ENCODE data around the gene IRS2.
"Not testable (repeated sequence)": the region's sequence is repeated elsewhere in the genome, so short reads cannot be mapped to it uniquely, and the experiment has no call there.

Gene IRS2

GRCh38 chr13:109786457-109787134 lies at the start of gene IRS2:
Gene IRS2 (minus strand): TSS chr13:109786583. CDS start chr13:109786053, 530 bp downstream.
- DNase-seq (ENCODE audit: low read depth in 2 of 2), result peak; percentile 75 to 87

- no peak for DNase-seq (ENCODE audit: low read depth in 2 of 2)
These were observed 48.8 kb upstream of the IRS2 start for GRCh38 chr13:109834973-109835720.

- no peak for DNase-seq (ENCODE audit: low read depth in 2 of 2)
These were observed 47.6 kb upstream of the IRS2 start for GRCh38 chr13:109833940-109834339.

GRCh38 chr13:109833071-109833470 lies 46.7 kb upstream of the IRS2 start:
- DNase-seq (ENCODE audit: low read depth in 2 of 2), result no peak

GRCh38 chr13:109828591-109829316 lies 42.4 kb upstream of the IRS2 start:
- DNase-seq (ENCODE audit: low read depth in 2 of 2), result not testable (repeated sequence)

- DNase-seq (ENCODE audit: low read depth in 2 of 2), result not testable (repeated sequence)
These were observed 36.8 kb upstream of the IRS2 start for GRCh38 chr13:109823201-109823600.

- DNase-seq (ENCODE audit: low read depth in 2 of 2), result no peak
These were observed 34.7 kb upstream of the IRS2 start for GRCh38 chr13:109821103-109821502.

GRCh38 chr13:109819874-109820273 lies 33.5 kb upstream of the IRS2 start:
- DNase-seq (ENCODE audit: low read depth in 2 of 2), result no peak

GRCh38 chr13:109818886-109819285 lies 32.5 kb upstream of the IRS2 start:
- DNase-seq (ENCODE audit: low read depth in 2 of 2), result no peak

GRCh38 chr13:109817591-109818535 lies 31.5 kb upstream of the IRS2 start:
- DNase-seq (ENCODE audit: low read depth in 2 of 2), result no peak

GRCh38 chr13:109816808-109817203 lies 30.4 kb upstream of the IRS2 start:
- no peak for DNase-seq (ENCODE audit: low read depth in 2 of 2)

- no peak for DNase-seq (ENCODE audit: low read depth in 2 of 2)
These were observed 29.9 kb upstream of the IRS2 start for GRCh38 chr13:109816112-109816807.

- no peak for DNase-seq (ENCODE audit: low read depth in 2 of 2)
These were observed 29.3 kb upstream of the IRS2 start for GRCh38 chr13:109815651-109816050.

- DNase-seq (ENCODE audit: low read depth in 2 of 2), result no peak
These were observed 27.3 kb upstream of the IRS2 start for GRCh38 chr13:109813663-109814062.

- no peak for DNase-seq (ENCODE audit: low read depth in 2 of 2)
These were observed 26.0 kb upstream of the IRS2 start for GRCh38 chr13:109812382-109812781.

- no peak for DNase-seq (ENCODE audit: low read depth in 2 of 2)
These were observed 24.6 kb upstream of the IRS2 start for GRCh38 chr13:109810761-109811510.

- no peak for DNase-seq (ENCODE audit: low read depth in 2 of 2)
These were observed 23.0 kb upstream of the IRS2 start for GRCh38 chr13:109809216-109809932.

- DNase-seq (ENCODE audit: low read depth in 2 of 2), result no peak
These were observed 21.0 kb upstream of the IRS2 start for GRCh38 chr13:109807345-109807744.

- DNase-seq (ENCODE audit: low read depth in 2 of 2), result no peak
These were observed 18.3 kb upstream of the IRS2 start for GRCh38 chr13:109804654-109805053.

Measured in stimulated activated CD8-positive, alpha-beta memory T cell treated with anti-CD3 and anti-CD28 coated beads, Interleukin-15, amount 100 ng/mL, for 48 hours (primary cell).